ENCODE data around the gene TNKS1BP1. TPM values are rescaled to one million over a fixed set of nuclear protein-coding genes. Genes with fewer than 3 reads are reported as not detected.

The TNKS1BP1 gene
- total and polyA plus RNA-seq, 9 of the 15 experiments (the other 6 are each of a cell fraction or from before 2014, with no cell fraction given), result 1.1 to 47.2 (median 10.9) TPM

- TF ChIP-seq ZNF398 (CRISPR knock-in tag; IDR thresholded peaks at IDR 0.05) (no peak), SRF (CRISPR knock-in tag; IDR thresholded peaks at IDR 0.05) (no peak), POLR2G (IDR thresholded peaks at IDR 0.05; ENCODE audit: low read depth, low read length) (no peak)
These were observed 9.3 kb downstream of the TNKS1BP1 start (continued) for GRCh38 chr11:57315491-57315890.

- peaks cover 25 to 43% of the 10 kb centered on the region in 2 experiments for H3K4me1 ChIP-seq (replicated peaks in 1 of 2; ENCODE audit: control insufficient read depth in 2 of 2, insufficient read depth in 2 of 2, low read length in 2 of 2)
- H3K36me3 ChIP-seq (ENCODE audit: control insufficient read depth, insufficient read depth, low read length), result peaks cover 90% of the 10 kb centered on the region
- H3K4me3 ChIP-seq, result no peak overlapping the region
- TF ChIP-seq ZNF511 (CRISPR knock-in tag; IDR thresholded peaks at IDR 0.05), result no peak
- TF ChIP-seq RHOXF2B (CRISPR knock-in tag; conservative IDR thresholded peaks at IDR 0.05), result no peak
- TF ChIP-seq HNRNPH1 (optimal IDR thresholded peaks at IDR 0.05; ENCODE audit: low read depth, low read length), result no peak
- TF ChIP-seq PHF8 (IDR thresholded peaks at IDR 0.05; ENCODE audit: borderline replicate concordance, low read length), result no peak
- no peak for TF ChIP-seq RNF219 (CRISPR knock-in tag; IDR thresholded peaks at IDR 0.05)
- no peak for TF ChIP-seq E2F4 (CRISPR knock-in tag; IDR thresholded peaks at IDR 0.05; ENCODE audit: low read depth)
- TF ChIP-seq MAFG (tag; conservative IDR thresholded peaks at IDR 0.05), result no peak
- no peak for TF ChIP-seq ZNF785 (CRISPR knock-in tag; IDR thresholded peaks at IDR 0.05)
- TF ChIP-seq NFYB (IDR thresholded peaks at IDR 0.05; ENCODE audit: extremely low read depth, insufficient read length), result no peak
- TF ChIP-seq NR2C1 (IDR thresholded peaks at IDR 0.05), result peak; percentile 66
- TF ChIP-seq NR2C1 (tag; IDR thresholded peaks at IDR 0.05), result peak; percentile 59
- TF ChIP-seq ZNF217 (CRISPR knock-in tag; IDR thresholded peaks at IDR 0.05), result no peak
These were observed 10.4 kb downstream of the TNKS1BP1 start for GRCh38 chr11:57314221-57314973.

More at GRCh38 chr11:57314221-57314973, 10.4 kb downstream of the TNKS1BP1 start:
- ChIA-PET POLR2A (interaction anchor here (5.0 kb wide), 1 partner anchor 8 kb away, joined by 68 read pairs; the partner anchor contains the start of gene TNKS1BP1), CTCF (ENCODE audit: low intra/inter-chr PET ratio) (no interaction called here)
- in situ Hi-C loops (cut with MboI) (no loop called here), intact Hi-C loops (cut with micrococcal nuclease) (no loop called here)
- no peak overlapping the region for H3K4me2 ChIP-seq (ENCODE audit: insufficient read depth, low read length)
- peaks cover 21% of the 10 kb centered on the region for H4K20me1 ChIP-seq (replicated peaks; ENCODE audit: control insufficient read depth, insufficient read depth, low read length)
- H3K9me3 ChIP-seq (replicated peaks; ENCODE audit: control insufficient read depth, insufficient read depth, low read depth, low read length), result no peaks in the 10 kb centered on the region
- H2AFZ ChIP-seq (ENCODE audit: low read depth, low read length), result no peak overlapping the region
- DNase-seq (ENCODE audit: extremely low read depth in 1 of 4, low spot score in 3 of 4), result no peak
- FAIRE-seq, result no peak
- H3K27ac ChIP-seq (ENCODE audit: extremely low read depth, low read depth, low read length), result no peak overlapping the region
- ATAC-seq, result no peak
- H3K9me1 ChIP-seq (ENCODE audit: control insufficient read depth, insufficient read depth, low read length), result peaks cover 7% of the 10 kb centered on the region
- H3K9ac ChIP-seq (ENCODE audit: insufficient read depth in 1 of 2, low read depth in 2 of 2, low read length in 2 of 2), result no peak overlapping the region
- no TSS peak for BruUV-seq (replicated peaks)
- 80% methylated on average over 15 of the region's 15 CpGs for WGBS (ENCODE audit: insufficient coverage, low coverage, missing lambda C conversion rate)
- peaks cover 4% of the 10 kb centered on the region; the same call in 2 of the 3 replicates for H3K79me2 ChIP-seq (ENCODE audit: control insufficient read depth, insufficient read depth, low read length)
- no peaks in the 10 kb centered on the region for H3K27me3 ChIP-seq (ENCODE audit: control insufficient read depth in 2 of 2, insufficient read depth in 2 of 2, low read length in 2 of 2)

Data from K562 (cell line).